ENCODE measurements around the gene MGAT5. TPM values are rescaled to one million over a fixed set of nuclear protein-coding genes. Genes with fewer than 3 reads are reported as not detected.
"Not testable (repeated sequence)": the region's sequence is repeated elsewhere in the genome, so short reads cannot be mapped to it uniquely, and the experiment has no call there.

MGAT5 gene
- polyA plus RNA-seq, 6 donors from 2014 or later, result 9.7 to 41.3 (median 29.6) TPM

GRCh38 chr2:134463699-134464022 lies 209.8 kb downstream of the MGAT5 start:
- Mint-ChIP-seq H3K4me1 (peaks cover 5 to 6% (median 5%) of the 10 kb centered on the region in 3 donors), H3K27ac (no peak overlapping the region)

GRCh38 chr2:134465228-134466105 lies 211.6 kb downstream of the MGAT5 start:
- no peak overlapping the region for H3K4me3 Mint-ChIP-seq
- H3K9me3 Mint-ChIP-seq, result no peaks in the 10 kb centered on the region
- DNase-seq, result no peak
- peak overlapping the region in 2 of 6 donors; percentile 26 to 28 for H3K27ac Mint-ChIP-seq
- H3K4me1 Mint-ChIP-seq, result peaks cover 0 to 6% (median 2%) of the 10 kb centered on the region in 3 donors
- no peaks in the 10 kb centered on the region for H3K27me3 Mint-ChIP-seq
- ATAC-seq (ENCODE audit: low read depth in 2 of 2), result no peak
- no peaks in the 10 kb centered on the region for H3K36me3 Mint-ChIP-seq

More at GRCh38 chr2:134463699-134464022, 209.8 kb downstream of the MGAT5 start:
- DNase-seq (no peak), ATAC-seq (ENCODE audit: low read depth in 2 of 2) (no peak)
- H3K36me3 Mint-ChIP-seq, result no peaks in the 10 kb centered on the region
- no peaks in the 10 kb centered on the region for H3K27me3 Mint-ChIP-seq
- no peak overlapping the region for H3K4me3 Mint-ChIP-seq
- H3K9me3 Mint-ChIP-seq, result no peaks in the 10 kb centered on the region

GRCh38 chr2:134466141-134466540 lies 212.3 kb downstream of the MGAT5 start:
- H3K27me3 Mint-ChIP-seq, result no peaks in the 10 kb centered on the region
- DNase-seq (no peak), ATAC-seq (ENCODE audit: low read depth in 2 of 2) (no peak)
- peaks cover 0 to 2% (median 0%) of the 10 kb centered on the region in 7 donors for H3K9me3 Mint-ChIP-seq
- H3K4me1 Mint-ChIP-seq, result peaks cover 0 to under 1% (median 0%) of the 10 kb centered on the region in 3 donors
- H3K27ac Mint-ChIP-seq, result no peak overlapping the region
- H3K4me3 Mint-ChIP-seq, result no peak overlapping the region
- H3K36me3 Mint-ChIP-seq, result no peaks in the 10 kb centered on the region

- Mint-ChIP-seq H3K4me3 (peak overlapping the region in 1 of 8 donors; percentile 20), H3K27ac (no peak overlapping the region), H3K4me1 (no peaks in the 10 kb centered on the region), H3K36me3 (peaks cover 5 to 7% of the 10 kb centered on the region in 2 donors), H3K27me3 (no peaks in the 10 kb centered on the region), H3K9me3 (peaks cover 0 to 18% (median 12%) of the 10 kb centered on the region in 7 donors)
- DNase-seq, result no peak
- ATAC-seq (ENCODE audit: low read depth in 2 of 2), result no peak
Measured at GRCh38 chr2:134468164-134468563, 214.3 kb downstream of the MGAT5 start.

- no peaks in the 10 kb centered on the region for H3K4me1 Mint-ChIP-seq
- ATAC-seq (ENCODE audit: low read depth in 2 of 2), result no peak
- peaks cover 0 to 24% (median 18%) of the 10 kb centered on the region in 7 donors for H3K9me3 Mint-ChIP-seq
- no peaks in the 10 kb centered on the region for H3K27me3 Mint-ChIP-seq
- H3K27ac Mint-ChIP-seq, result peak overlapping the region in 1 of 6 donors; percentile 14
- peaks cover 7 to 12% of the 10 kb centered on the region in 2 donors for H3K36me3 Mint-ChIP-seq
- DNase-seq, result no peak
- no peak overlapping the region for H3K4me3 Mint-ChIP-seq
Measured at GRCh38 chr2:134468776-134469175, 214.9 kb downstream of the MGAT5 start.

GRCh38 chr2:134469516-134470115 lies 215.7 kb downstream of the MGAT5 start:
- Mint-ChIP-seq H3K4me3 (no peak overlapping the region), H3K4me1 (no peaks in the 10 kb centered on the region), H3K27ac (peak overlapping the region in 1 of 6 donors; percentile 83), H3K36me3 (peaks cover 7 to 15% of the 10 kb centered on the region in 2 donors), H3K27me3 (no peaks in the 10 kb centered on the region), H3K9me3 (peaks cover 0 to 31% (median 23%) of the 10 kb centered on the region in 7 donors)
- ATAC-seq (ENCODE audit: low read depth in 2 of 2), result no peak
- DNase-seq, result no peak

- no peaks in the 10 kb centered on the region for H3K4me1 Mint-ChIP-seq
Measured at GRCh38 chr2:134470561-134471168, 216.8 kb downstream of the MGAT5 start.

GRCh38 chr2:134476982-134477381 lies 223.1 kb downstream of the MGAT5 start:
- ATAC-seq (ENCODE audit: low read depth in 2 of 2); H3K27ac Mint-ChIP-seq; H3K4me3 Mint-ChIP-seq; DNase-seq; H3K4me1 Mint-ChIP-seq: not testable (repeated sequence)
- Mint-ChIP-seq H3K27me3 (peaks cover 0 to 15% (median 14%) of the 10 kb centered on the region in 3 donors), H3K36me3 (peaks cover 7 to 22% of the 10 kb centered on the region in 2 donors), H3K9me3 (peaks cover 4 to 28% (median 20%) of the 10 kb centered on the region in 7 donors)

More at GRCh38 chr2:134470561-134471168, 216.8 kb downstream of the MGAT5 start:
- DNase-seq (no peak), ATAC-seq (ENCODE audit: low read depth in 2 of 2) (no peak)
- Mint-ChIP-seq H3K36me3 (peaks cover 7 to 15% of the 10 kb centered on the region in 2 donors), H3K27me3 (no peaks in the 10 kb centered on the region), H3K27ac (peak overlapping the region in 1 of 6 donors; percentile 20), H3K9me3 (peaks cover 0 to 31% (median 23%) of the 10 kb centered on the region in 7 donors), H3K4me3 (no peak overlapping the region)

GRCh38 chr2:134479696-134480330 lies 225.9 kb downstream of the MGAT5 start:
- Mint-ChIP-seq H3K4me1 (no peaks in the 10 kb centered on the region), H3K27me3 (peaks cover 0 to 24% (median 15%) of the 10 kb centered on the region in 3 donors), H3K36me3 (peaks cover 0 to 7% of the 10 kb centered on the region in 2 donors), H3K27ac (no peak overlapping the region), H3K4me3 (no peak overlapping the region), H3K9me3 (peaks cover 0 to 4% (median under 1%) of the 10 kb centered on the region in 7 donors)
- DNase-seq (no peak), ATAC-seq (ENCODE audit: low read depth in 2 of 2) (no peak)

GRCh38 chr2:134482131-134482723 lies 228.4 kb downstream of the MGAT5 start:
- Mint-ChIP-seq H3K4me3 (no peak overlapping the region), H3K36me3 (peaks cover 0 to 7% of the 10 kb centered on the region in 2 donors), H3K4me1 (no peaks in the 10 kb centered on the region), H3K27ac (no peak overlapping the region), H3K27me3 (peaks cover 0 to 19% (median 15%) of the 10 kb centered on the region in 3 donors), H3K9me3 (peaks cover 0 to 4% (median 0%) of the 10 kb centered on the region in 7 donors)
- no peak for DNase-seq
- ATAC-seq (ENCODE audit: low read depth in 2 of 2), result no peak

- no peak overlapping the region for H3K27ac Mint-ChIP-seq
- peaks cover 0 to 19% (median 15%) of the 10 kb centered on the region in 3 donors for H3K27me3 Mint-ChIP-seq
- H3K4me3 Mint-ChIP-seq, result no peak overlapping the region
- no peak for ATAC-seq (ENCODE audit: low read depth in 2 of 2)
- no peak for DNase-seq
- H3K36me3 Mint-ChIP-seq, result peaks cover 0 to 7% of the 10 kb centered on the region in 2 donors
- H3K9me3 Mint-ChIP-seq, result peaks cover 0 to 4% (median 0%) of the 10 kb centered on the region in 7 donors
- H3K4me1 Mint-ChIP-seq, result no peaks in the 10 kb centered on the region
Measured at GRCh38 chr2:134482766-134483340, 229.0 kb downstream of the MGAT5 start.

GRCh38 chr2:134489732-134490384 lies 236.0 kb downstream of the MGAT5 start:
- Mint-ChIP-seq H3K4me3 (no peak overlapping the region), H3K36me3 (no peaks in the 10 kb centered on the region), H3K4me1 (no peaks in the 10 kb centered on the region), H3K27ac (peak overlapping the region in 1 of 6 donors; percentile 6), H3K9me3 (no peaks in the 10 kb centered on the region), H3K27me3 (peaks cover 0 to 7% (median 3%) of the 10 kb centered on the region in 3 donors)
- ATAC-seq (ENCODE audit: low read depth in 2 of 2) (no peak), DNase-seq (no peak)
